GM19239 (cell line): ENCODE data around the gene ICAM2.

Experiments
- DNase-seq: peaks from one replicate; pipeline ENCODE4 v3.0.0; 2011; ENCODE audit warnings: low spot score; ENCODE audit not compliant: insufficient read length
- FAIRE-seq: peaks from 2 replicates; lab custom pipeline; 2011; peaks lifted over from hg19 to GRCh38; lab: Jason Lieb, UNC

The ICAM2 gene

DNA sequence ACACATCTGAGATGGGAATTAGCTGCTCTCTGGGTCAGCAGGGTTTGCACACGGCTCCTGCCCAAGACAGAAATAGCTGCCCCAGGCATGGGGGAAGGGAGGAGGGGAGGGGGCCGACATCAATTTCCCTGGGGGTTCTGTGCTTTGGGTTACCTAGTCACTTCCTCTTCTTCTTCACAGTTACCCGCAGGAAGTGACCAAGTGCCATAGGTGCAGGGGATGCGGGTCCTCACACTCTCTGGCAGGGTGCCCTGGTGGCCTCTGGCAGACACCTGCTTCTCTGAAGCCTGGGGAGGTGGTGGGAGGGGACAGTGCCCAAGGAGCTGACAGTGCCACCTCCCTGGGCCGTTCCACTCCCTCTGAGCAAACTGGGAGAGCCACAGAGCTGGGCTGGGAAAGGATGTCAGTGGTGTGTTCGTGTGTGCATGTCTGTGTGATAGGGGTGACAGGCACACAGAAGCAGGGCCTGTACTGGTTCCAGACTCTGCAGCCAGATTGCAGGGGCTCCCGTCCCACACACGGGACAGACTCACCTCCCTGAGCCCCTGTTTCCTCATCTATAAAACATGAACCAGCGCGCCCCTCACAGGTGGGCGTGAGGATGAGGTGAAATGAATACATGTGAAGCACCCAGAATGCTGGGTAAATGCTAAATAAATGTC is 65.9 kb downstream of the ICAM2 start:
- DNase-seq (peak; percentile 60), FAIRE-seq (peak; percentile 58)
